ENCODE measurements around the gene EFHD2. TPM values are rescaled to one million over a fixed set of nuclear protein-coding genes. Genes with fewer than 3 reads are reported as not detected.

The EFHD2 gene
- total RNA-seq (2014; rRNA removed; shearing (Covaris generic)), result 85.7 and 93.5 TPM in 2 replicates

GRCh38 chr1:15409388-15410222 is at the start of gene EFHD2:
EFHD2 (plus strand) TSS chr1:15409888; CDS start chr1:15409972, 84 bp downstream.

GRCh38 chr1:15456313-15456954 is 46.7 kb downstream of the EFHD2 start, which contains the start of gene CELA2A:
CELA2A (plus strand) TSS chr1:15456732; CDS start chr1:15456754, 22 bp downstream.

GRCh38 chr1:15475752-15476314 is 66.1 kb downstream of the EFHD2 start, which contains the start of gene CELA2B:
CELA2B (plus strand) TSS chr1:15476104; CDS start chr1:15476126, 22 bp downstream.

Other genes starting within 250 kb of the EFHD2 start
- gene FHAD1, start 162.7 kb upstream of the EFHD2 start, total RNA-seq (2014; rRNA removed; shearing (Covaris generic)), result 0.16 and 0.30 TPM in 2 replicates
- gene CTRC, start 28.6 kb downstream of the EFHD2 start, total RNA-seq (2014; rRNA removed; shearing (Covaris generic)), result not detected in 2 replicates
- not detected in 2 replicates for gene CELA2A, start 46.8 kb downstream of the EFHD2 start, total RNA-seq (2014; rRNA removed; shearing (Covaris generic))
- gene CELA2B, start 66.2 kb downstream of the EFHD2 start, total RNA-seq (2014; rRNA removed; shearing (Covaris generic)), result not detected in 2 replicates
- gene CASP9, start 114.3 kb downstream of the EFHD2 start, total RNA-seq (2014; rRNA removed; shearing (Covaris generic)), result 6.2 and 9.0 TPM in 2 replicates
- 7.0 and 8.7 TPM in 2 replicates for gene DNAJC16, start 117.0 kb downstream of the EFHD2 start, total RNA-seq (2014; rRNA removed; shearing (Covaris generic))
- not detected in 2 replicates for gene AGMAT, start 175.2 kb downstream of the EFHD2 start, total RNA-seq (2014; rRNA removed; shearing (Covaris generic))
- 10.7 and 12.4 TPM in 2 replicates for gene DDI2, start 207.6 kb downstream of the EFHD2 start, total RNA-seq (2014; rRNA removed; shearing (Covaris generic))

Data from A375 (cell line).